ENCODE data around the gene DIP2C.

Gene DIP2C

GRCh38 chr10:560314-560992, 129.0 kb downstream of the DIP2C start:
- no peaks in the 10 kb centered on the region for H3K36me3 ChIP-seq (ENCODE audit: control insufficient read depth in 2 of 2, insufficient read depth in 2 of 2, low read length in 2 of 2)
- H3K9me3 ChIP-seq (ENCODE audit: control insufficient read depth in 2 of 2, low read length in 2 of 2) = no peaks in the 10 kb centered on the region
- H3K27ac ChIP-seq (ENCODE audit: low read depth in 2 of 2, low read length in 2 of 2) = no peak overlapping the region
- H3K9ac ChIP-seq (ENCODE audit: low read depth in 1 of 2, low read length in 2 of 2) = no peak overlapping the region
- H3K4me1 ChIP-seq (ENCODE audit: control insufficient read depth in 2 of 2, insufficient read depth in 2 of 2, low read length in 2 of 2) = no peaks in the 10 kb centered on the region
- H3K27me3 ChIP-seq (ENCODE audit: control insufficient read depth in 2 of 2, insufficient read depth in 2 of 2, low read length in 2 of 2) = no peaks in the 10 kb centered on the region
- H3K4me3 ChIP-seq (ENCODE audit: low read length in 2 of 2) = no peak overlapping the region

GRCh38 chr10:559767-560047, 129.8 kb downstream of the DIP2C start:
- H3K4me1 ChIP-seq (ENCODE audit: control insufficient read depth in 2 of 2, insufficient read depth in 2 of 2, low read length in 2 of 2) = no peaks in the 10 kb centered on the region
- H3K9ac ChIP-seq (ENCODE audit: low read depth in 1 of 2, low read length in 2 of 2) = no peak overlapping the region
- H3K27ac ChIP-seq (ENCODE audit: low read depth in 2 of 2, low read length in 2 of 2) = no peak overlapping the region
- no peaks in the 10 kb centered on the region for H3K36me3 ChIP-seq (ENCODE audit: control insufficient read depth in 2 of 2, insufficient read depth in 2 of 2, low read length in 2 of 2)
- H3K9me3 ChIP-seq (ENCODE audit: control insufficient read depth in 2 of 2, low read length in 2 of 2) = no peaks in the 10 kb centered on the region
- H3K4me3 ChIP-seq (ENCODE audit: low read length in 2 of 2) = no peak overlapping the region
- H3K27me3 ChIP-seq (ENCODE audit: control insufficient read depth in 2 of 2, insufficient read depth in 2 of 2, low read length in 2 of 2) = no peaks in the 10 kb centered on the region

- H3K9ac ChIP-seq (ENCODE audit: low read depth in 1 of 2, low read length in 2 of 2) = no peak overlapping the region
- no peaks in the 10 kb centered on the region for H3K9me3 ChIP-seq (ENCODE audit: control insufficient read depth in 2 of 2, low read length in 2 of 2)
- H3K27me3 ChIP-seq (ENCODE audit: control insufficient read depth in 2 of 2, insufficient read depth in 2 of 2, low read length in 2 of 2) = no peaks in the 10 kb centered on the region
- no peaks in the 10 kb centered on the region for H3K4me1 ChIP-seq (ENCODE audit: control insufficient read depth in 2 of 2, insufficient read depth in 2 of 2, low read length in 2 of 2)
- no peak overlapping the region for H3K27ac ChIP-seq (ENCODE audit: low read depth in 2 of 2, low read length in 2 of 2)
- H3K4me3 ChIP-seq (ENCODE audit: low read length in 2 of 2) = no peak overlapping the region
- no peaks in the 10 kb centered on the region for H3K36me3 ChIP-seq (ENCODE audit: control insufficient read depth in 2 of 2, insufficient read depth in 2 of 2, low read length in 2 of 2)
Measured at GRCh38 chr10:558891-559766, 130.3 kb downstream of the DIP2C start.

- Histone ChIP-seq H3K36me3 (ENCODE audit: control insufficient read depth in 2 of 2, insufficient read depth in 2 of 2, low read length in 2 of 2) (no peaks in the 10 kb centered on the region), H3K27me3 (ENCODE audit: control insufficient read depth in 2 of 2, insufficient read depth in 2 of 2, low read length in 2 of 2) (no peaks in the 10 kb centered on the region), H3K27ac (ENCODE audit: low read depth in 2 of 2, low read length in 2 of 2) (no peak overlapping the region), H3K4me3 (ENCODE audit: low read length in 2 of 2) (no peak overlapping the region), H3K4me1 (ENCODE audit: control insufficient read depth in 2 of 2, insufficient read depth in 2 of 2, low read length in 2 of 2) (no peaks in the 10 kb centered on the region), H3K9ac (ENCODE audit: low read depth in 1 of 2, low read length in 2 of 2) (no peak overlapping the region), H3K9me3 (ENCODE audit: control insufficient read depth in 2 of 2, low read length in 2 of 2) (no peaks in the 10 kb centered on the region)
Measured at GRCh38 chr10:558364-558763, 131.1 kb downstream of the DIP2C start.

- Histone ChIP-seq H3K4me3 (ENCODE audit: low read length in 2 of 2) (no peak overlapping the region), H3K27me3 (ENCODE audit: control insufficient read depth in 2 of 2, insufficient read depth in 2 of 2, low read length in 2 of 2) (no peaks in the 10 kb centered on the region), H3K9ac (ENCODE audit: low read depth in 1 of 2, low read length in 2 of 2) (no peak overlapping the region), H3K4me1 (ENCODE audit: control insufficient read depth in 2 of 2, insufficient read depth in 2 of 2, low read length in 2 of 2) (no peaks in the 10 kb centered on the region), H3K27ac (ENCODE audit: low read depth in 2 of 2, low read length in 2 of 2) (no peak overlapping the region), H3K9me3 (ENCODE audit: control insufficient read depth in 2 of 2, low read length in 2 of 2) (no peaks in the 10 kb centered on the region), H3K36me3 (ENCODE audit: control insufficient read depth in 2 of 2, insufficient read depth in 2 of 2, low read length in 2 of 2) (no peaks in the 10 kb centered on the region)
Measured at GRCh38 chr10:557792-558328, 131.6 kb downstream of the DIP2C start.

- Histone ChIP-seq H3K9ac (ENCODE audit: low read depth in 1 of 2, low read length in 2 of 2) (no peak overlapping the region), H3K27me3 (ENCODE audit: control insufficient read depth in 2 of 2, insufficient read depth in 2 of 2, low read length in 2 of 2) (no peaks in the 10 kb centered on the region), H3K36me3 (ENCODE audit: control insufficient read depth in 2 of 2, insufficient read depth in 2 of 2, low read length in 2 of 2) (no peaks in the 10 kb centered on the region), H3K4me3 (ENCODE audit: low read length in 2 of 2) (no peak overlapping the region), H3K9me3 (ENCODE audit: control insufficient read depth in 2 of 2, low read length in 2 of 2) (no peaks in the 10 kb centered on the region), H3K27ac (ENCODE audit: low read depth in 2 of 2, low read length in 2 of 2) (no peak overlapping the region), H3K4me1 (ENCODE audit: control insufficient read depth in 2 of 2, insufficient read depth in 2 of 2, low read length in 2 of 2) (no peaks in the 10 kb centered on the region)
Measured at GRCh38 chr10:556971-557637, 132.4 kb downstream of the DIP2C start.

- Histone ChIP-seq H3K9ac (ENCODE audit: low read depth in 1 of 2, low read length in 2 of 2) (no peak overlapping the region), H3K27me3 (ENCODE audit: control insufficient read depth in 2 of 2, insufficient read depth in 2 of 2, low read length in 2 of 2) (no peaks in the 10 kb centered on the region), H3K4me3 (ENCODE audit: low read length in 2 of 2) (no peak overlapping the region), H3K9me3 (ENCODE audit: control insufficient read depth in 2 of 2, low read length in 2 of 2) (no peaks in the 10 kb centered on the region), H3K27ac (ENCODE audit: low read depth in 2 of 2, low read length in 2 of 2) (no peak overlapping the region), H3K36me3 (ENCODE audit: control insufficient read depth in 2 of 2, insufficient read depth in 2 of 2, low read length in 2 of 2) (no peaks in the 10 kb centered on the region), H3K4me1 (ENCODE audit: control insufficient read depth in 2 of 2, insufficient read depth in 2 of 2, low read length in 2 of 2) (no peaks in the 10 kb centered on the region)
Measured at GRCh38 chr10:555682-556350, 133.7 kb downstream of the DIP2C start.

- no peaks in the 10 kb centered on the region for H3K4me1 ChIP-seq (ENCODE audit: control insufficient read depth in 2 of 2, insufficient read depth in 2 of 2, low read length in 2 of 2)
- H3K36me3 ChIP-seq (ENCODE audit: control insufficient read depth in 2 of 2, insufficient read depth in 2 of 2, low read length in 2 of 2) = no peaks in the 10 kb centered on the region
- no peak overlapping the region for H3K4me3 ChIP-seq (ENCODE audit: low read length in 2 of 2)
- no peak overlapping the region for H3K9ac ChIP-seq (ENCODE audit: low read depth in 1 of 2, low read length in 2 of 2)
- no peaks in the 10 kb centered on the region for H3K9me3 ChIP-seq (ENCODE audit: control insufficient read depth in 2 of 2, low read length in 2 of 2)
- no peaks in the 10 kb centered on the region for H3K27me3 ChIP-seq (ENCODE audit: control insufficient read depth in 2 of 2, insufficient read depth in 2 of 2, low read length in 2 of 2)
- H3K27ac ChIP-seq (ENCODE audit: low read depth in 2 of 2, low read length in 2 of 2) = no peak overlapping the region
Measured at GRCh38 chr10:555281-555680, 134.2 kb downstream of the DIP2C start.

GRCh38 chr10:554182-554848, 135.2 kb downstream of the DIP2C start:
- H3K4me1 ChIP-seq (ENCODE audit: control insufficient read depth in 2 of 2, insufficient read depth in 2 of 2, low read length in 2 of 2) = no peaks in the 10 kb centered on the region
- no peaks in the 10 kb centered on the region for H3K36me3 ChIP-seq (ENCODE audit: control insufficient read depth in 2 of 2, insufficient read depth in 2 of 2, low read length in 2 of 2)
- H3K4me3 ChIP-seq (ENCODE audit: low read length in 2 of 2) = no peak overlapping the region
- H3K9me3 ChIP-seq (ENCODE audit: control insufficient read depth in 2 of 2, low read length in 2 of 2) = no peaks in the 10 kb centered on the region
- H3K27ac ChIP-seq (ENCODE audit: low read depth in 2 of 2, low read length in 2 of 2) = no peak overlapping the region
- no peak overlapping the region for H3K9ac ChIP-seq (ENCODE audit: low read depth in 1 of 2, low read length in 2 of 2)
- no peaks in the 10 kb centered on the region for H3K27me3 ChIP-seq (ENCODE audit: control insufficient read depth in 2 of 2, insufficient read depth in 2 of 2, low read length in 2 of 2)

All from mucosa of rectum (tissue), 2 donors.